ENCODE results near the gene TDP2. TPM values are rescaled to one million over a fixed set of nuclear protein-coding genes. Genes with fewer than 3 reads are reported as not detected.

Gene TDP2
- total RNA-seq, 1 experiment from 2014 or later, result 30.2 TPM

- Histone ChIP-seq H2AFZ (ENCODE audit: low read depth, low read length, poor library complexity, severe bottlenecking) (no peak overlapping the region), H3K79me2 (ENCODE audit: insufficient read depth, low read length) (no peaks in the 10 kb centered on the region), H3K4me2 (ENCODE audit: low read length) (no peak overlapping the region), H3K9ac (ENCODE audit: low read length) (no peak overlapping the region), H3K9me2 (ENCODE audit: insufficient read depth) (no peaks in the 10 kb centered on the region), H3K27me3 (ENCODE audit: insufficient read depth, low read length) (no peaks in the 10 kb centered on the region), H4K20me1 (ENCODE audit: insufficient read depth) (no peaks in the 10 kb centered on the region), H3K27ac (ENCODE audit: low read depth, low read length) (no peak overlapping the region), H3K4me3 (replicated peaks in 1 of 2; ENCODE audit: low read depth in 1 of 2, low read length in 2 of 2) (no peak overlapping the region), H3K4me1 (ENCODE audit: control insufficient read depth in 1 of 2, insufficient read depth in 2 of 2, low read length in 2 of 2) (no peaks in the 10 kb centered on the region), H3K36me3 (ENCODE audit: control insufficient read depth in 1 of 2, insufficient read depth in 2 of 2, low read length in 2 of 2) (no peaks in the 10 kb centered on the region), H3K9me3 (ENCODE audit: control insufficient read depth in 1 of 2, insufficient read depth in 1 of 2, low read depth in 1 of 2, low read length in 2 of 2) (no peaks in the 10 kb centered on the region)
- TF ChIP-seq POLR2AphosphoS5 (IDR thresholded peaks at IDR 0.05; ENCODE audit: low read depth, low read length) (no peak), EZH2phosphoT487 (IDR thresholded peaks at IDR 0.05; ENCODE audit: borderline replicate concordance) (no peak), ATF3 (IDR thresholded peaks at IDR 0.05) (no peak), CEBPB (IDR thresholded peaks at IDR 0.05; ENCODE audit: low read depth) (no peak), SIN3A (IDR thresholded peaks at IDR 0.05; ENCODE audit: low read depth) (no peak), ZBTB33 (IDR thresholded peaks at IDR 0.05; ENCODE audit: extremely low read depth, insufficient replicate concordance, low read length) (no peak), EGR1 (IDR thresholded peaks at IDR 0.05; ENCODE audit: low read depth) (no peak), ZFX (IDR thresholded peaks at IDR 0.05) (no peak), TCF7L2 (IDR thresholded peaks at IDR 0.05; ENCODE audit: borderline replicate concordance, extremely low read depth, insufficient read depth, insufficient read length) (no peak), YY1 (IDR thresholded peaks at IDR 0.05; ENCODE audit: extremely low read depth, insufficient replicate concordance, low read depth, low read length) (no peak), ELF1 (IDR thresholded peaks at IDR 0.05; ENCODE audit: borderline replicate concordance, low read depth) (no peak), JUND (IDR thresholded peaks at IDR 0.05) (no peak), MAX (IDR thresholded peaks at IDR 0.05) (no peak), ZNF274 (IDR thresholded peaks at IDR 0.05; ENCODE audit: low read depth, low read length) (no peak), CBX3 (IDR thresholded peaks at IDR 0.05; ENCODE audit: low read depth) (no peak), SRF (IDR thresholded peaks at IDR 0.05; ENCODE audit: low read depth) (no peak), CTCF (IDR thresholded peaks at IDR 0.05 in 2 of 3, conservative IDR thresholded peaks at IDR 0.05 in 1 of 3; ENCODE audit: borderline replicate concordance in 1 of 3, insufficient read depth in 1 of 3, low read depth in 2 of 3, low read length in 2 of 3) (no peak), SP1 (IDR thresholded peaks at IDR 0.05; ENCODE audit: low read depth) (no peak), REST (IDR thresholded peaks at IDR 0.05; ENCODE audit: low read depth) (no peak)
- POLR2A ChIA-PET, result no interaction called here
- no TSS peak for BruUV-seq (replicated peaks)
- DNase-seq (ENCODE audit: low read depth, low spot score), result no peak
- intact Hi-C loops (cut with micrococcal nuclease), result no loop called here
- CTCF ChIA-PET, result no interaction called here
- RAD21 ChIA-PET (ENCODE audit: low non-redundant PET in 1 of 2, low total read pairs in 2 of 2, uncharacterized antibody in 2 of 2, unreplicated experiment in 2 of 2), result no interaction called here
- ATAC-seq, result no peak
Observed at GRCh38 chr6:24619661-24620060, 47.0 kb downstream of the TDP2 start.

Measured in HCT116 (cell line).